HG02759 (cell line): Measurements from ENCODE around the gene CXXC5.

Experiments
- ATAC-seq: cut with Tn5 transposase; IDR thresholded peaks from one replicate; pipeline ENCODE4 v1.9.1; 2021; ENCODE audit warnings: mild to moderate bottlenecking, moderate library complexity; ENCODE audit not compliant: unreplicated experiment

Gene CXXC5

GRCh38 chr5:139678751-139679750, 30.9 kb downstream of the CXXC5 start:
- no peak for ATAC-seq

GRCh38 chr5:139680368-139681111, 32.4 kb downstream of the CXXC5 start:
- ATAC-seq = no peak

- no peak for ATAC-seq
Measured at GRCh38 chr5:139681112-139681458, 32.9 kb downstream of the CXXC5 start.

- ATAC-seq = no peak
Measured at GRCh38 chr5:139681466-139681865, 33.3 kb downstream of the CXXC5 start.

- ATAC-seq = no peak
Measured at GRCh38 chr5:139682016-139682975, 34.1 kb downstream of the CXXC5 start.

GRCh38 chr5:139683295-139684271, 35.4 kb downstream of the CXXC5 start:
- ATAC-seq = no peak

- ATAC-seq = no peak
Measured at GRCh38 chr5:139684350-139684880, 36.3 kb downstream of the CXXC5 start.

GRCh38 chr5:139684881-139685749, 37.0 kb downstream of the CXXC5 start:
- no peak for ATAC-seq

- ATAC-seq = no peak
Measured at GRCh38 chr5:139685886-139686285, 37.7 kb downstream of the CXXC5 start.

GRCh38 chr5:139686356-139686705, 38.2 kb downstream of the CXXC5 start:
- ATAC-seq = no peak

- ATAC-seq = no peak
Measured at GRCh38 chr5:139686706-139687441, 38.7 kb downstream of the CXXC5 start.

- ATAC-seq = no peak
Measured at GRCh38 chr5:139687656-139688055, 39.5 kb downstream of the CXXC5 start.

GRCh38 chr5:139688088-139688702, 40.0 kb downstream of the CXXC5 start:
- no peak for ATAC-seq

- no peak for ATAC-seq
Measured at GRCh38 chr5:139688751-139689372, 40.7 kb downstream of the CXXC5 start.

- ATAC-seq = no peak
Measured at GRCh38 chr5:139689631-139690063, 41.5 kb downstream of the CXXC5 start.

GRCh38 chr5:139690064-139690802, 42.1 kb downstream of the CXXC5 start:
- ATAC-seq = no peak
